Spinal cord (tissue), 10 donors: ENCODE results near the gene CRYAB. TPM values are rescaled to one million over a fixed set of nuclear protein-coding genes. Genes with fewer than 3 reads are reported as not detected.

Experiments used
- DNase-seq, 6 donors: peaks; one replicate each; pipeline versions ENCODE4 v3.0.0 to v3.0.0-alpha.2; 2013 to 2015; ENCODE audit warnings: low spot score in 6 of 6, low read depth in 4 of 6
- H3K27ac ChIP-seq: one replicate; pipeline ENCODE4 v1.5.1; 2013; ENCODE audit warnings: low read depth, low read length, control low read depth
- H3K27me3 ChIP-seq: one replicate; pipeline ENCODE4 v1.6.1; 2013; ENCODE audit warnings: low read length; ENCODE audit not compliant: control insufficient read depth, insufficient read depth
- H3K36me3 ChIP-seq: one replicate; pipeline ENCODE4 v1.6.1; 2013; ENCODE audit warnings: low read length; ENCODE audit not compliant: control insufficient read depth, insufficient read depth
- H3K4me1 ChIP-seq: one replicate; pipeline ENCODE4 v1.6.1; 2013; ENCODE audit warnings: low read length; ENCODE audit not compliant: control insufficient read depth, insufficient read depth
- H3K4me3 ChIP-seq: one replicate; pipeline ENCODE4 v1.5.1; 2013; ENCODE audit warnings: low read depth, low read length, control low read depth
- H3K9me3 ChIP-seq: one replicate; pipeline ENCODE4 v1.6.1; 2013; ENCODE audit warnings: low read length; ENCODE audit not compliant: control insufficient read depth, insufficient read depth
- WGBS: methylation state at CpG from one replicate; pipeline ENCODE4 v1.1.5; 2013; ENCODE audit warnings: missing lambda C conversion rate; ENCODE audit not compliant: insufficient coverage; 5-methylcytosine and 5-hydroxymethylcytosine counted together
- polyA plus RNA-seq, 2 donors: library from polyadenylated mRNA; unstranded; fragments of 120-200 nt; gene quantifications; one replicate each; pipeline ENCODE4 v1.2.1, GENCODE V29; 2013; ENCODE audit not compliant: insufficient read length in 2 of 2
- total RNA-seq, 2 donors: library from RNA; depleted of rRNA in 1 of 2; stranded (reverse); fragments of 120-200 nt in 1 of 2; fragments of >200 nt in 1 of 2; gene quantifications; one replicate each; pipeline versions ENCODE4 v1.2.3 to v1.2.4, GENCODE V29; 2013 to 2014
- donor health status: healthy.

The CRYAB gene
- total and polyA plus RNA-seq, 4 donors, result 85.2 to 126 (median 106) TPM

DNA sequence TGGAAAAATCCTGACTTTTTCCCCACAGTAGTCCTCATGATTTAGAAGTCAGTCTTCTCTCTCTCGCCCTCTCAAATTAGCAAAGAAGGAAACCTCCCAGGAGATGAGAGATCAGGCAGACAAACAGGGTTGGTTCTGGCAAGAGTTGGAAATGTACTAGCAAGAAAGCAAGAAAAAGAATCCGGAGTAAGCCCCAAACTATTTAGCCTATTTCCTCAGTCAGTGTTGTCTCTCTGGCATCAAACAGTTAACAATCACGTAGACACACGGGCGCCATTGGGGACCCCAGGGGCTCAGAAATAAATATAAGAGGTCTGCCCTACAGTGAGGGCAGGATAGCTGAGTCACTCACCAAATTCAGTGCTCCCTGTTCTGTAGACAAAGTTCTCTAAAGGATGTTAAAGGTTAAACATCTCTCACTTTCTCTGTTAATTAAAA lies 11.8 kb upstream of the CRYAB start:
- Histone ChIP-seq H3K36me3 (no peaks in the 10 kb centered on the region), H3K27ac (peak overlapping the region; percentile 81), H3K4me3 (no peak overlapping the region), H3K4me1 (peaks cover 23% of the 10 kb centered on the region), H3K9me3 (no peaks in the 10 kb centered on the region), H3K27me3 (no peaks in the 10 kb centered on the region)
- 40% methylated on average over 1 of the region's 5 CpGs for WGBS
- DNase-seq, result no peak

DNA sequence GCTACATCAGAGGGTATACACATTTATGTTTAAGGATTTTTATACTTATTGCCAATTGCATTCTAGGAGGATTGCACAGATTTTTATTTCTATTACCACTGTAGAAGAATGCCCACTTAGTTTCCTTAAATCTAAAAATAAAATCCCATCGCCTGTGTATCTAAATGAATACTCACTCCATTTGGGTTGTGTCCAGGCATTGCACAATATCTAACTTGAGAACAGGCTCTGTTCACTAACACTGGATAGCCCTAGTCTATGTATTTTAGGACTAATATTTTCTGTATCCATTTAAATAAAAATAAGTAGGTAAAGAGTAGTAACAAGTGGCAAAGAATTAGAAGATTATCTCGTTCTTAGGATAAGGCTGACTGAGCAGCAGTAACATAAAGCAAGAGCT lies 11.2 kb upstream of the CRYAB start:
- peaks cover 20% of the 10 kb centered on the region for H3K4me1 ChIP-seq
- no CpG with 5 or more reads among the region's 2 CpGs for WGBS
- H3K27ac ChIP-seq, result peak overlapping the region; percentile 81
- DNase-seq, result peak in 1 of 6 donors; percentile 52
- no peaks in the 10 kb centered on the region for H3K27me3 ChIP-seq
- H3K4me3 ChIP-seq, result no peak overlapping the region
- H3K36me3 ChIP-seq, result no peaks in the 10 kb centered on the region
- H3K9me3 ChIP-seq, result no peaks in the 10 kb centered on the region

DNA sequence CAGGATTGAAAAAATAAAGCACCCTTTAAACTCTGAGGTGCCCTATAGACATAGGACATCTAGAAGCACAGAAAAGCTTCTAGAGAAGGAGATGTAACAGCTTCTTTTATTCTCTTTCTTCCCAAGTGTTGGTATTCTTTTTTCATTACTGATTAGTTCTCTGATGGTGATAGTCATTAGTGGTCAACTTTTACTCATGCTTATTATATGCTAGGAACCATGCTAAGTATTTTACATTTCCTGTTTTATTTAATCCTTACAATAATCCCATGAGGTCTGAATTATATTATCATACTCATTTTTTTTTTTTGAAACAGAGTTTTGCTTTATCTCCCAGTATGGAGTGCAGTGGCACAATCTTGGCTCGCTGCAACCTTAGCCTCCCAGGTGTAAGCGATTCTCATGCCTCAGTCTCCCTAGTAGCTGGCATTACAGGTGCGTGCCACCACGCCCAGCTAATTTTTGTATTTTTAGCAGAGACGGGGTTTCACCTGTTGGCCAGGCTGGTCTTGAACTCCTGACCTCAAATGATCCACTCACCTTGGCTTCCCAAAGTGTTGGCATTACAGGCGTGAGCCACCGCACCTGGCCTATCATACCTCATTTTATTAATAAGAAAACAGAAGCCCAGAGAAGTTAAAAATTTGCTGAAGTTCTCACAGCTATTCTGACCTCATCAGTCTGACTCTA lies 10.1 kb upstream of the CRYAB start:
- no peaks in the 10 kb centered on the region for H3K27me3 ChIP-seq
- no peak overlapping the region for H3K27ac ChIP-seq
- H3K36me3 ChIP-seq, result no peaks in the 10 kb centered on the region
- 94% methylated on average over 7 of the region's 7 CpGs for WGBS
- H3K4me1 ChIP-seq, result peaks cover 14% of the 10 kb centered on the region
- H3K4me3 ChIP-seq, result no peak overlapping the region
- H3K9me3 ChIP-seq, result no peaks in the 10 kb centered on the region
- no peak for DNase-seq

DNA sequence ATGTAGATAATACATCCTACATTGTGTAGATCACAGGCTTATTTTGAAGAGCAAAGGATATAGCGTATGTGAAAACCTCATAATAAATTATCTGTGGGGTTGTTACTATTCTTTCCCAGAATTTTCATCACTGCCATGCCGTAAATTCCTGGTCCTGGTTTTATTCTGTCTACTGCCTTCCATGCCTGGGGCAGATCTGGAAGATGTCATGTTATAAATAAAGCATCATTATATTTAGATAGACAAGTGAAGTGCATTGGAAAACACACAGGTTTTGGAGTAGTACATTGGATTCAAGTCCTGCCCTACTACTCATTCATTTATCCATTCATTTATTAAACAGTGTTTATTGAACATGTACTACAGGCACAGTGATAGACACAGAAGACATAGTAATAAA lies 9.3 kb upstream of the CRYAB start:
- DNase-seq, result no peak
- Histone ChIP-seq H3K27ac (no peak overlapping the region), H3K4me3 (no peak overlapping the region), H3K36me3 (no peaks in the 10 kb centered on the region), H3K4me1 (peaks cover 6% of the 10 kb centered on the region), H3K27me3 (no peaks in the 10 kb centered on the region), H3K9me3 (no peaks in the 10 kb centered on the region)
- no CpG with 5 or more reads among the region's 2 CpGs for WGBS

DNA sequence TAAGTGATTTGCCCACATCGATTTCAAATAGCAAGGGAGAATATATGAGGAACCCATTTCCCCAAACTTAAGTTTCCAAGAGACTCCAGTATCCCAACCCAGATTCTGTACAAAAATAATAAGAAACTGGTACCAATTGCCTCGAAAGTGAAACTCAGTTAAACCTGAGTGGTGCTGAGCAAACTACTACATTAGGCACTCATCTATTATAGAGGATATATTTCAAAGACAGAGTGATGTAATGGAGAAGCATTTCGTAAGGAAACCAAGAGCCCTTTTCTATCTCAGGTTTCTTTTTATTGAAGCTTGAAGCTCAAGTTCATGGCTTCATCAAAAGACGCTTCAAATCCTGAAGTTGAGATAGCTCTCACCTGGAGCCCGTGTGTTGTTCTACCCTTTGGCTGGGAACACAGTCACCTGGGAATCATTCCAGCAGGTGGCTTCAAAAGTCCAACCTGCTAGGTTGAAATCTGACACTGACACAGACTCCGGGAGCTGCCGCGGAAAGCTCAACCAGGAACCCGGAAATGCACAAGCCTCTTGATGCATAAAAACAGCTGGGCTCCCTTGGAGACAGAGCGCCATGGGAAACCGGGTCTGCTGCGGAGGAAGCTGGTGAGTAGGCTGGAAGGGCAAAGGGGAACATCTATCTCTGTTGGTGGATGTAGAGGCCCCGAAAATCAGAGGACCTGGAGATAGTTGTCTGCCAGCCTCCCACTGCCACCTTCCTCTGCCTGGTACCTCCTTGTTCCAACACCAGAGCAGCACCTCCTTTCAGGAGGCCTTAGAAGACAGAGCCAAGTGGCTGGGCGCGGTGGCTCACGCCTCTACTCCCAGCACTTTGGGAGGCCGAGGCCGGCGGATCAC lies 7.1 kb upstream of the CRYAB start, which contains the start of gene C11orf52:
Gene C11orf52, plus strand, starts transcription at position 524 of the 867 bp plus-strand sequence. Its CDS starts 60 bp downstream, at position 584.
- H3K36me3 ChIP-seq, result no peaks in the 10 kb centered on the region
- H3K4me3 ChIP-seq, result no peak within 1 kb of the TSS
- 16% methylated on average over 9 of the region's 19 CpGs for WGBS
- H3K9me3 ChIP-seq, result no peaks in the 10 kb centered on the region
- H3K27me3 ChIP-seq, result no peaks in the 10 kb centered on the region
- H3K27ac ChIP-seq, result no peak within 1 kb of the TSS
- peaks cover 13% of the 10 kb centered on the region for H3K4me1 ChIP-seq
- DNase-seq, result peak in 1 of 6 donors; percentile 10

DNA sequence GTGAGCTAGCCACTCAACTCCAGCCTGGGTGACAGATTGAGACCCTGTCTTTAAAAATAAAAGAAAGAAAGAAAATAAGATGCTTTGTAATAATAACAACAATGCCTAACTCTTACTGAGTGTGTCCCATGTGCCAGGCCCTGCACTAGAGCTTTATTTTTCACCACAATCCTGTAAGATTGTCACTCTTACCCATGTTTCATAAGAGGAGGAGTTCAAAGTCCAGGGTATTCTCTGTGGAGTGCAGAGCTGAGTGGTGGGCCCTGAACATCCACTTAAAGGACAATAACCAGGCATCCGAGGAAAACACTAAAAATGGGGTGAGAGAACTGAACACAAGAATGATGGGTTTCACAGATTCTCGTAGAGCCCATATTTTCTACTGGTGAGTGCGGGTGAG lies 6.2 kb upstream of the CRYAB start:
- no peaks in the 10 kb centered on the region for H3K27me3 ChIP-seq
- peaks cover 21% of the 10 kb centered on the region for H3K4me1 ChIP-seq
- H3K9me3 ChIP-seq, result no peaks in the 10 kb centered on the region
- DNase-seq, result no peak
- no peak overlapping the region for H3K4me3 ChIP-seq
- 95% methylated on average over 3 of the region's 3 CpGs for WGBS
- no peak overlapping the region for H3K27ac ChIP-seq
- no peaks in the 10 kb centered on the region for H3K36me3 ChIP-seq

DNA sequence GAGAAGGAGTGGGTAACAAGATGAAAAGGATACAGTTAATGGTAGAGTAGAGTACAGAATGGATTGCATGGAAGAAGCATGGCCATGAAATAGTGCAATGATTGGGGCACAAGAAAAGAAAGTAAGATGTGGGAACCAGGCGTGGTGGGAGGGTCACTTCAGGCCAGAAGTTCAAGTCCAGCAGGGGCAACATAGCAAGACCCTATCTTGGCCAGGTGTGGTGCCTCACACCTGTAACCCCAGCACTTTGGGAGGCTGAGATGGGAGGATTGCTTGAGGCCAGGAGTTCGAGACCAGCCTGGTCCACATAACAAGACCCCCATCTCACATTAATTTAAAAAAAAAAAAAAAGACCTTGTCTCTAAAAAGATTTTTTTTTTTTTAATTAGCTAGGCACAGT lies 5.7 kb upstream of the CRYAB start:
- Histone ChIP-seq H3K36me3 (no peaks in the 10 kb centered on the region), H3K4me3 (no peak overlapping the region), H3K27me3 (no peaks in the 10 kb centered on the region), H3K27ac (no peak overlapping the region), H3K4me1 (peaks cover 25% of the 10 kb centered on the region), H3K9me3 (no peaks in the 10 kb centered on the region)
- no peak for DNase-seq
- 71% methylated on average over 1 of the region's 2 CpGs for WGBS

DNA sequence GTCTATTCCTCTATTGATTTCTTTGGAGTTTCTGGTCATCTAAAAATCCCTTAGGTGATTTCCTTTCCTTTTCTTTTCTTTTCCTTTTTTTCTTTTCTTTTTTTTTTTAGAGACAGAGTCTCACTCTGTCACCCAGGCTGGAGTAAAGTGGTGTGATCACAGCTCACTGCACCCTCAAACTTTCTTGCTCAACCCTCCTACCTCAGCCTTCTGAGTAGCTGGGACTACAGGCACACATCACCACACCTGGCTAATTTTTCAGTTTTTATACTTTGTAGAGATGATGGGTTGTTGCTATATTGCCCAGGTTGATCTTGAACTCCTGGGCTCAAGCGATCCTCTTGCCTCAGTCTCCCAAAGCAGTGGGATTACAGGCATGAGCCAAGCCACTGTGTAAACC lies 5.2 kb upstream of the CRYAB start:
- no peak for DNase-seq
- WGBS, result 100% methylated on average over 1 of the region's 1 CpG
- Histone ChIP-seq H3K27me3 (no peaks in the 10 kb centered on the region), H3K4me1 (peaks cover 31% of the 10 kb centered on the region), H3K36me3 (no peaks in the 10 kb centered on the region), H3K4me3 (no peak overlapping the region), H3K9me3 (no peaks in the 10 kb centered on the region), H3K27ac (no peak overlapping the region)

DNA sequence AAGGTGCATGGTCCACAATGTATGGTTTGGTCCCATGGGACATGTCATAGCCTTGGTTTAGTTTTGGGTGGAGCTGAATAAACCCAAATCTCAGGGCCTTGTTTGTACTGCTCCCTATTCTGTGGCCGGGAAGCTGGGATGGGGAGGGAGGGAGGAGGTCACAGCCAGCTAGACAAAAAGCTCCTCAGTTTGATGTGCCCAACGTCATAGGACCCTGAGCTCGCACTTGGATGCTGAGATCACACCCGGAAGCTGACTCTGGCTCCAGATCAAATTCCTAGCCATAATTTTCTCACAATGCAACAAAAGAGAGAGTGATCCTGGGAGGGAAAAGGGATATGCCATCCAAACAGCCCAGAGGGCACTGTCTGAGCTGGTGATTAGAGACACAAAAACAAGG lies 2.4 kb upstream of the CRYAB start:
- Histone ChIP-seq H3K4me3 (no peak overlapping the region), H3K4me1 (peaks cover 38% of the 10 kb centered on the region), H3K27me3 (no peaks in the 10 kb centered on the region), H3K9me3 (no peaks in the 10 kb centered on the region), H3K36me3 (no peaks in the 10 kb centered on the region), H3K27ac (peak overlapping the region; percentile 92)
- WGBS, result 19% methylated on average over 3 of the region's 4 CpGs
- peak in 2 of 6 donors; percentile 39 to 88 for DNase-seq
